Measurements from ENCODE around the gene MTMR11. TPM values are rescaled to one million over a fixed set of nuclear protein-coding genes. Genes with fewer than 3 reads are reported as not detected.
"Not testable (repeated sequence)": the region's sequence is repeated elsewhere in the genome, so short reads cannot be mapped to it uniquely, and the experiment has no call there.

The MTMR11 gene
- total RNA-seq, 1 donor from 2014 or later = 16.9 TPM

DNA sequence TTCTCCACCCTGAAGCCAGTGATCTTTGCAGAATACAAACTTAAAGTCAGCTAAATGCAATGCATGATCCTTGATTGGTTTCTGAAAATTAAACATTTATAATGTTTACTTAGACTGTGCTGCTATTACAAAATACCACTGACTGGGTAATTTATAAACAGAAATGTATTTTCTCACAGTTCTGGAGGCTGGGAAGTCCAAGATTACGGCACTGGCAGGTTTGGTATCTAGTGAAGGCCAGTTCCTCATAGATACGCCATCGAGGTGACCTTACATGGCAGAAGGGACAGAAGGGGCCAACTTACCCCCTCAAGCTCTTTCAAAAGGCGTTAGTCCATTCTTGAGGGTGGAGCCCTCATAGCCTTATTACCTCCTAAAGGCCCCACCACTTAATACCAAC is 40.1 kb downstream of the MTMR11 start:
- DNase-seq (ENCODE audit: extremely low spot score in 2 of 2) = no peak
- H3K36me3 ChIP-seq = no peaks in the 10 kb centered on the region
- TF ChIP-seq POLR2AphosphoS5 (IDR thresholded peaks at IDR 0.05; ENCODE audit: insufficient read depth in 1 of 2, low read depth in 1 of 2) (no peak), POLR2A (IDR thresholded peaks at IDR 0.05) (no peak)
- TF ChIP-seq, protein P1, sequence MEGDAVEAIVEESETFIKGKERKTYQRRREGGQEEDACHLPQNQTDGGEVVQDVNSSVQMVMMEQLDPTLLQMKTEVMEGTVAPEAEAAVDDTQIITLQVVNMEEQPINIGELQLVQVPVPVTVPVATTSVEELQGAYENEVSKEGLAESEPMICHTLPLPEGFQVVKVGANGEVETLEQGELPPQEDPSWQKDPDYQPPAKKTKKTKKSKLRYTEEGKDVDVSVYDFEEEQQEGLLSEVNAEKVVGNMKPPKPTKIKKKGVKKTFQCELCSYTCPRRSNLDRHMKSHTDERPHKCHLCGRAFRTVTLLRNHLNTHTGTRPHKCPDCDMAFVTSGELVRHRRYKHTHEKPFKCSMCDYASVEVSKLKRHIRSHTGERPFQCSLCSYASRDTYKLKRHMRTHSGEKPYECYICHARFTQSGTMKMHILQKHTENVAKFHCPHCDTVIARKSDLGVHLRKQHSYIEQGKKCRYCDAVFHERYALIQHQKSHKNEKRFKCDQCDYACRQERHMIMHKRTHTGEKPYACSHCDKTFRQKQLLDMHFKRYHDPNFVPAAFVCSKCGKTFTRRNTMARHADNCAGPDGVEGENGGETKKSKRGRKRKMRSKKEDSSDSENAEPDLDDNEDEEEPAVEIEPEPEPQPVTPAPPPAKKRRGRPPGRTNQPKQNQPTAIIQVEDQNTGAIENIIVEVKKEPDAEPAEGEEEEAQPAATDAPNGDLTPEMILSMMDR (IDR thresholded peaks at IDR 0.05) = no peak
- H3K9me3 ChIP-seq = no peaks in the 10 kb centered on the region
- intact Hi-C loops (cut with DNase I) = no loop called here
- H3K4me3 ChIP-seq = no peak overlapping the region
- peaks cover 8% of the 10 kb centered on the region for H3K4me1 ChIP-seq
- no peaks in the 10 kb centered on the region for H3K27me3 ChIP-seq
- no peak overlapping the region for H3K27ac ChIP-seq

DNA sequence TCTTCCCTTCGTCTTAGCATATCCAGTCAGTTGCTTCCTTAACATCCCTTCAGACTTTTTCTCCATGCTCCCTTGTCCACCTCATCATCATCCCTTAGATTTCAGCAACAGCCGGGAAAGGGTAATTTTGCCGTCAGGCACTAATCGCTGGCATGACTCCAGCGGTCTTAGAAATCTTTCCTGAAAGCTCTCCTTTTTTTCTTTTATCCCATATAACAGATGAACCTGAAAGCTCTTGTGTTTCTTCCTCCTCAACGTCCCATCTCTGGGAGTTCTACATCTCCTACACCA is 47.7 kb downstream of the MTMR11 start:
- intact Hi-C loops (cut with DNase I) = no loop called here
- peak overlapping the region; percentile 97 for H3K27ac ChIP-seq

DNA sequence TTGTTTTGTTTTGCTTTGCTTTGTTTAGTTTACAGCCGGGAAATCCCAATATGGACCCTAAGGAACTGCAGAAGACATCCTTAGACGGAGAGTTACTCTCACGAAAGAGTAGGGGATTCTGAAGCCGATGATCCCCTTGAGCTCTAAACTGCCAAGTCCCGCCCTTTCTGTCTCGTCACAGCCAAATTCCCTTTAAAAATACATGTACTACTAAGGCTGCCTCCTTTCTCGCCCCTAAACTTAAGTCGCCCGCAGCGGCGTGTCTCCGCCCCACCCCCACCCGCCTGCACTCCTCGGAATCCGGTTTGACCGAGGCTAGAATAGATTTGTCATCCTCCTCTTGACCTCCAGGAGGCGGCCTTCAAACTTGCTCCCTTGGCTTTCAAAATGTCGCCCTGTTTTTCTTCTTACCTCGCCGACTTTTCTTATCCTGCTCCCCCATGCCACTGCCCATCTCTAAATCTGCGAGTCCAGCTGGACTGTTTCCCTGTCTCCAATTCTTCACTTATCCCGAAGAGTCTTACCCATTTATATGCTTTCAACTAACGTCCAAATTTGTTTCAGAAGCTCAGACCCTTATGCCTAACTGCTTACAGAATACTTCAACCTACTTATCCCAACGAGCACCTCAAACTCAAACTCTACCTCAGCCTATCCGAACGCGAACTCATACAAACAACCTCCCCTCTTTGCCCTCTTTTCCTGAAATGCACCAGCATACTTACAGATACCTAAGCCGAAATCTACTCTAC is 48.3 kb downstream of the MTMR11 start:
- DNase-seq (ENCODE audit: extremely low spot score in 2 of 2) = peak in 1 of 2 donors; percentile 96
- Histone ChIP-seq H3K4me3 (peak overlapping the region; percentile 60 to 66), H3K36me3 (no peaks in the 10 kb centered on the region), H3K9me3 (no peaks in the 10 kb centered on the region), H3K27ac (peak overlapping the region; percentile 97), H3K27me3 (no peaks in the 10 kb centered on the region), H3K4me1 (peaks cover 23% of the 10 kb centered on the region)
- intact Hi-C loops (cut with DNase I) = no loop called here
- TF ChIP-seq POLR2A (IDR thresholded peaks at IDR 0.05) = peak in 1 of 2 donors; percentile 60
- no peak for TF ChIP-seq POLR2AphosphoS5 (IDR thresholded peaks at IDR 0.05; ENCODE audit: insufficient read depth in 1 of 2, low read depth in 1 of 2)
- TF ChIP-seq, protein P1 (IDR thresholded peaks at IDR 0.05) = peak; percentile 13 to 58 (median 46)

More for the DNA sequence above, 47.7 kb downstream of the MTMR11 start:
- no peak for TF ChIP-seq POLR2AphosphoS5 (IDR thresholded peaks at IDR 0.05; ENCODE audit: insufficient read depth in 1 of 2, low read depth in 1 of 2)
- TF ChIP-seq, protein P1 (IDR thresholded peaks at IDR 0.05) = no peak
- TF ChIP-seq POLR2A (IDR thresholded peaks at IDR 0.05) = no peak
- peak in 1 of 2 donors; percentile 92 for DNase-seq (ENCODE audit: extremely low spot score in 2 of 2)
- H3K27me3 ChIP-seq = no peaks in the 10 kb centered on the region
- H3K36me3 ChIP-seq = no peaks in the 10 kb centered on the region
- H3K4me3 ChIP-seq = peak overlapping the region; percentile 60 to 66
- peaks cover 22% of the 10 kb centered on the region for H3K4me1 ChIP-seq
- H3K9me3 ChIP-seq = no peaks in the 10 kb centered on the region

DNA sequence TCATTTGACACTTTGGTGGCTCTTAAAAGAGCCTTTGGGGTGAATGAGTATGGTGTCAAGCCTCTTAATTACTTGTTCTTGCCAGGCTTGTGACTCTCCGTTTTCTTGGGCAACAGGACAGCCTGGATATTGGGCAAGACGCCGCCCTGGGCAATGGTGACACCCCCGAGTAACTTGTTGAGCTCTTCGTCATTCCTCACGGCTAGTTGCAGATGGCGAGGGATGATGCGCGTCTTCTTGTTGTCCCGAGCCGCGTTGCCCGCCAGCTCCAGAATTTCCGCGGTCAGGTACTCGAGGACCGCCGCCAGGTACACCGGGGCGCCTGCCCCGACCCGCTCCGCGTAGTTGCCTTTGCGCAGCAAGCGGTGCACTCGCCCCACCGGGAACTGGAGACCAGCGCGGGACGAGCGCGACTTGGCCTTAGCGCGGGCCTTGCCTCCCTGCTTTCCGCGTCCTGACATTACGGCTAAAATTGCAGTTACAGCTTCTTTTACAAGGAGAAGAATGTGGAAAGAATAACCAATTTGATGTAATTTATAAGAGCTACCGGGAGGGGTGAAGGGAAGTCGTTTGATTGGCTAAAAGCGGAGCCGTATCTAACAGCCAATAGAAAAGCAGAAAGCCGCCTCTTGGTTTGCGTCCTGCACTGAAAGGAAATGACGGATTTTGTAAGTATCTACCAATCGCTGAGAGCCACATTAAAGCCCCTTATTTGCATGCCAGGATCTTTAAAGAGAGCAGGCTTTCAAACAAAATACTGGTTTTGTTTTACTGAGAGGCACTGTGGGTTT is 49.0 kb downstream of the MTMR11 start:
- intact Hi-C loops (cut with DNase I) = no loop called here
- no peaks in the 10 kb centered on the region for H3K27me3 ChIP-seq
- H3K9me3 ChIP-seq = no peaks in the 10 kb centered on the region
- peak in 1 of 2 donors; percentile 87 for TF ChIP-seq POLR2A (IDR thresholded peaks at IDR 0.05)
- TF ChIP-seq, protein P1 (IDR thresholded peaks at IDR 0.05) = no peak
- TF ChIP-seq POLR2AphosphoS5 (IDR thresholded peaks at IDR 0.05; ENCODE audit: insufficient read depth in 1 of 2, low read depth in 1 of 2) = peak; percentile 96 to 99
- DNase-seq (ENCODE audit: extremely low spot score in 2 of 2) = peak in 1 of 2 donors; percentile 98
- peaks cover 23% of the 10 kb centered on the region for H3K4me1 ChIP-seq
- peak overlapping the region; percentile 97 for H3K27ac ChIP-seq
- peak overlapping the region; percentile 60 to 66 for H3K4me3 ChIP-seq
- H3K36me3 ChIP-seq = no peaks in the 10 kb centered on the region

DNA sequence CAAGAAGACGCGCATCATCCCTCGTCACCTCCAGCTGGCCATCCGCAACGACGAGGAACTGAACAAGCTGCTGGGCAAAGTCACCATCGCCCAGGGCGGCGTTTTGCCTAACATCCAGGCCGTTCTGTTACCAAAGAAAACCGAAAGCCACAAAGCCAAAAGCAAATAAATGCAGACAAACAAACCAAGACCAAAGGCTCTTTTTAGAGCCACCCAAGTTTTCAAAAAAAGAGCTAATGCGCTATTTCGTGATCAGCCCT is 49.6 kb downstream of the MTMR11 start:
- intact Hi-C loops (cut with DNase I); H3K9me3 ChIP-seq; DNase-seq (ENCODE audit: extremely low spot score in 2 of 2); H3K27me3 ChIP-seq; H3K36me3 ChIP-seq: not testable (repeated sequence)
- H3K4me1 ChIP-seq = peaks cover 23% of the 10 kb centered on the region
- peak overlapping the region; percentile 97 for H3K27ac ChIP-seq
- H3K4me3 ChIP-seq = peak overlapping the region; percentile 60 to 66
